Peyer's patch (tissue), 4 donors: Measurements from ENCODE around the gene AMZ2. TPM values are rescaled to one million over a fixed set of nuclear protein-coding genes. Genes with fewer than 3 reads are reported as not detected.
"Not testable (repeated sequence)": the region's sequence is repeated elsewhere in the genome, so short reads cannot be mapped to it uniquely, and the experiment has no call there.

Experiments used
- DNase-seq, 3 donors: peaks; one replicate each; pipeline ENCODE4 v3.0.0-alpha.2; 2017 to 2019
- H3K27ac ChIP-seq, 4 donors: fragments of 200-600 bp; sonication (generic); one replicate each; pipeline ENCODE4 v1.5.1; 2016 to 2019
- H3K27me3 ChIP-seq, 2 donors: fragments of 200-600 bp; sonication (generic); one replicate each; pipeline ENCODE4 v1.5.1; 2019
- H3K36me3 ChIP-seq, 3 donors: fragments of 200-600 bp; sonication (generic); one replicate each; pipeline ENCODE4 v1.5.1; 2016 to 2019
- H3K4me1 ChIP-seq, 4 donors: fragments of 200-600 bp; sonication (generic); one replicate each; pipeline ENCODE4 v1.5.1; 2016 to 2019
- H3K4me3 ChIP-seq, 4 donors: fragments of 200-600 bp; sonication (generic); 1 replicate in 3 of 4; 2 replicates in 1 of 4; pipeline ENCODE4 v1.5.1; 2016 to 2019; ENCODE audit warnings: mild to moderate bottlenecking in 1 of 4
- H3K9me3 ChIP-seq, 4 donors: fragments of 200-600 bp; sonication (generic); one replicate each; pipeline ENCODE4 v1.5.1; 2016 to 2019; ENCODE audit warnings: mild to moderate bottlenecking in 1 of 4
- POLR2A ChIP-seq, 2 donors: fragments of 450-650 bp; IDR thresholded peaks; one replicate each; pipeline ENCODE4 v1.5.1; 2017; ENCODE audit warnings: antibody characterized with exemption in 2 of 2, mild to moderate bottlenecking in 2 of 2, moderate library complexity in 2 of 2
- total RNA-seq, 4 donors: library from RNA; depleted of rRNA; stranded (reverse); fragments of >200 nt; gene quantifications; one replicate each; pipeline ENCODE4 v1.1.0, GENCODE V29; 2016
- TF ChIP-seq, protein P1 (sequence below), 6 experiments: fragments of 450-650 bp in 4 of 6; fragments of 200-600 bp in 2 of 6; sonication (generic) in 1 of 6; IDR thresholded peaks; one replicate each; pipeline ENCODE4 v1.5.1; 2017 to 2019; ENCODE audit warnings: antibody characterized with exemption in 6 of 6, mild to moderate bottlenecking in 3 of 6, moderate library complexity in 1 of 6

AMZ2 gene
- total RNA-seq, 4 donors from 2014 or later, result 18.0 to 38.8 (median 31.2) TPM

DNA sequence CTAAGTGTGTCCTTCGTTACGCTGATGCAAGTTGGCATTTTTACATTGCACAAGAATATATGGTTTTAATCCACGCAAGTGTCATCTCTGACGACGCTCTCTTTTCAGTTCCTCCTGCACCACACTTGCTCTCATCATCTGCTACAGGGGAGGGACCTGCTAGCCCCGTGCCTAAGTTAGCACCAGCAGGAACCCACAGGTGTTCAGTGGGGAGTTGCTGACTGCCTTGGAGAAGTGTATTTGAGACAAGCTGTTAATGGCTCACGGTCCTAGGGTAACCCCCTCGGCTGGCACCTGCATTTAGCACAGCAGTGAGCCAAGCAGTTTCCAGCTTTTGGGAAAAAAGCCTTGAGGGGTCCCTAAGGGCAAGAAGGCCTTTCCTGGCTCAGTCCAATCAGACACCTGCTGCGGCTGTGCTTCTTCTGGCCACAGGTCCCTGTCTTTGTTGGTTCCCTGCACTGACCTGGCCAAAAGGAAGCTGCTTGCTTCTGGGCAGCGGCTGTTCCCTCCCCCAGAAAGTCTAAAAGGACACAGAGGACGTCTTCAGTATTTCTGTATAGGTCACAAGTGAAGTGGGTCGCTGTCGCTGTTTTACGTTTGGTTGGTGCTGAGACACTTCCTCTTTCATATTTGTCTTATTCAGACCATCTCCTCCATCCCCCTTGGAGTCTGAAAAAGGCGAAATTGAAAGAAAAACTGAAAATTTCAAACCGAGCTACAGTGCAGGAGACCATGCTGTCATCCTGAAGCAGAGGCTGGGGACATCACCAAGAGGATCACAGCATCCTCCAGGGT is 10.3 kb upstream of the AMZ2 start:
- peak; percentile 27 to 36 for TF ChIP-seq POLR2A (IDR thresholded peaks at IDR 0.05)
- Histone ChIP-seq H3K27ac (peak overlapping the region; percentile 87 to 96 (median 92)), H3K4me3 (peak overlapping the region; percentile 22 to 42 (median 26))
- not testable (repeated sequence) for H3K9me3 ChIP-seq, H3K36me3 ChIP-seq, H3K27me3 ChIP-seq, H3K4me1 ChIP-seq
- peak in 2 of 3 donors; percentile 88 to 94 for DNase-seq

DNA sequence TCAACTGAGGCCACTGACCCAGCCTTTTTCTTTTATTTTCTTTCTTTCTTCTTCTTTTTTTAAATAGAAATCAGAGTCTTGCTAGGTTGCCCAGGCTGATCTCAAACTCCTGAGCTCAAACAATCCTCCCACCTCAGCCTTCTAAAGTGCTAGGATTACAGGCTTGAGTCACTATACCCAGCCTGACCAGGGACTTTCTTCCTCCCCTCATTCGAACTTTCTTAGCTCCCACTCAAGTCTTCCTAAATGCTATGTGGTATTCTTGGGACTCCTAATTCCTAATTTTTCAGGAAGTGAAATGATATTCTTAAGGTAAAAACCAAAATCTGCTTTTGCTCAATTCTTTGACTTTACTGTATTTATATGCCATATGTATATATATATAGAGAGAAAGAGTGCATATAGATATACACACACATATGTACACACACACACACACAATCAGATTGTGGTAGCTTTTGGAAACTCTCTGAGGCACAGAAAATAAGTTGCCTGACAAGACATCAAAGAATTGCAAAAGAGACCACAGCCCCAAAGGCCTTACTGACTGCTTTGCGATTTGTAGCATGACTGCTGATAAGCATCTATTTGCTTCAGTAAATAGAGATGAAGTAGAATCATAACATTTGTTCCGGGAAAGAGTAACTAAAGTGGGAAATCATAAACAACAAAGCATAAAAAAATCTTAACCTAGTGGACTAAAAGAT is 9.5 kb upstream of the AMZ2 start:
- H3K4me1 ChIP-seq, result peaks cover 0 to 8% (median 2%) of the 10 kb centered on the region in 4 donors
- H3K4me3 ChIP-seq, result peak overlapping the region in 1 of 4 donors; percentile 42
- H3K9me3 ChIP-seq, result no peaks in the 10 kb centered on the region
- H3K36me3 ChIP-seq, result no peaks in the 10 kb centered on the region
- H3K27ac ChIP-seq, result peak overlapping the region; percentile 87 to 96 (median 92)
- TF ChIP-seq, protein P1, sequence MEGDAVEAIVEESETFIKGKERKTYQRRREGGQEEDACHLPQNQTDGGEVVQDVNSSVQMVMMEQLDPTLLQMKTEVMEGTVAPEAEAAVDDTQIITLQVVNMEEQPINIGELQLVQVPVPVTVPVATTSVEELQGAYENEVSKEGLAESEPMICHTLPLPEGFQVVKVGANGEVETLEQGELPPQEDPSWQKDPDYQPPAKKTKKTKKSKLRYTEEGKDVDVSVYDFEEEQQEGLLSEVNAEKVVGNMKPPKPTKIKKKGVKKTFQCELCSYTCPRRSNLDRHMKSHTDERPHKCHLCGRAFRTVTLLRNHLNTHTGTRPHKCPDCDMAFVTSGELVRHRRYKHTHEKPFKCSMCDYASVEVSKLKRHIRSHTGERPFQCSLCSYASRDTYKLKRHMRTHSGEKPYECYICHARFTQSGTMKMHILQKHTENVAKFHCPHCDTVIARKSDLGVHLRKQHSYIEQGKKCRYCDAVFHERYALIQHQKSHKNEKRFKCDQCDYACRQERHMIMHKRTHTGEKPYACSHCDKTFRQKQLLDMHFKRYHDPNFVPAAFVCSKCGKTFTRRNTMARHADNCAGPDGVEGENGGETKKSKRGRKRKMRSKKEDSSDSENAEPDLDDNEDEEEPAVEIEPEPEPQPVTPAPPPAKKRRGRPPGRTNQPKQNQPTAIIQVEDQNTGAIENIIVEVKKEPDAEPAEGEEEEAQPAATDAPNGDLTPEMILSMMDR (IDR thresholded peaks at IDR 0.05), result no peak
- no peak for TF ChIP-seq POLR2A (IDR thresholded peaks at IDR 0.05)
- no peak for DNase-seq
- H3K27me3 ChIP-seq, result no peaks in the 10 kb centered on the region

DNA sequence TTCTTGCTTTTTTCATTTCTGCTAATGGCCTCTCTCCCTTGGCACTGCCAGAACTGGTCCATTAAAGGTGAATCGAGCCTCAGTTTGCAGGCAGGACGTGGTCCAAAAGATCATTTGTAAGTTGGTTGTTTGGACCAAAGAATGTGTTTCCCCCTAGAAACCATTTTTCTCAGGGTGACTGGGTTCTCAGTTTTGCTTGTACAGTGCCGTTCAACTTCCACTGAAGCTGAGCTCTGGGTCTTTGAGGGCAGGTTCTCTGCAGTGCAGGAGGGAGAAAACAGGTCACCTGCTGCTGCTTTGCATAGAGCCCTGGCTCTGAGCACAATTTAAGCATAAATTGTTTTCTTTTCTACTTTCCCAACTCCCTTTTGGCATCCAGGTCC is 9.0 kb upstream of the AMZ2 start:
- DNase-seq, result no peak
- H3K27ac ChIP-seq, result peak overlapping the region; percentile 87 to 96 (median 92)
- H3K4me1 ChIP-seq, result peaks cover 0 to 8% (median 2%) of the 10 kb centered on the region in 4 donors
- TF ChIP-seq POLR2A (IDR thresholded peaks at IDR 0.05), result no peak
- TF ChIP-seq, protein P1 (IDR thresholded peaks at IDR 0.05), result no peak
- H3K36me3 ChIP-seq, result no peaks in the 10 kb centered on the region
- no peaks in the 10 kb centered on the region for H3K9me3 ChIP-seq
- no peak overlapping the region for H3K4me3 ChIP-seq
- H3K27me3 ChIP-seq, result no peaks in the 10 kb centered on the region

DNA sequence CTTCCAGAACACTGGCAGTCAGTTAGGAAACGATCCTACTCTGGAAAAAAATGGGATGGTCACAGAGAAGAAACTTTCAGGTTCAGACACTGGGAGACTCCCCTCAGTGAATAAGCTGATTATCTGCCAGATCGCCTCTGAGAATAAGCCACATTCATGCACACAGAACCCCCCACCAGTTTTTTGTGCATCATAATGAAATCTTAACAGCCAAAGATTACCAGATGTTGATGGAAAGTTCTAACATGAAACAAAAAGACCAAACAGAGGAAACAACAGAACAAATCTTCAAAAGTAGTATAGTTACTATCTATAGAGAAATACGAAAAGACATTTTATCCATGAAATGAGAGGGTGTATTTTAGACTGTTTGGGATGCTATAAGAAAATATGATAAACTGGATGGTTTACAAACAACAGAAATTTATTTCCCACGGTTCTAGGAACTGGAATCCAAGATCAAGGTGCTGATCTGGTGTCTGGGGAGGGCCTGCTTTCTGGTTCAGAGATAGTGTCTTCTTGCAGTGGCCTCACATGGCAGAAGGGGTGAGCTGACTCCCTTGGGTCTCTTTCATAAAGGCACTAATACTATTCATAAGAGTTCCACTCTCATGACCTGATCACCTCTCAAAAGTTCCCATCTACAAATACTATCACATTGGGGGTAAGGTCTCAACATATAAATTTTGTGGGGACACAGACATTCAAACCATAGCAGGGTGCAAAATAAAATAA is 8.0 kb upstream of the AMZ2 start:
- H3K27me3 ChIP-seq, result no peaks in the 10 kb centered on the region
- peak overlapping the region; percentile 87 to 96 (median 92) for H3K27ac ChIP-seq

DNA sequence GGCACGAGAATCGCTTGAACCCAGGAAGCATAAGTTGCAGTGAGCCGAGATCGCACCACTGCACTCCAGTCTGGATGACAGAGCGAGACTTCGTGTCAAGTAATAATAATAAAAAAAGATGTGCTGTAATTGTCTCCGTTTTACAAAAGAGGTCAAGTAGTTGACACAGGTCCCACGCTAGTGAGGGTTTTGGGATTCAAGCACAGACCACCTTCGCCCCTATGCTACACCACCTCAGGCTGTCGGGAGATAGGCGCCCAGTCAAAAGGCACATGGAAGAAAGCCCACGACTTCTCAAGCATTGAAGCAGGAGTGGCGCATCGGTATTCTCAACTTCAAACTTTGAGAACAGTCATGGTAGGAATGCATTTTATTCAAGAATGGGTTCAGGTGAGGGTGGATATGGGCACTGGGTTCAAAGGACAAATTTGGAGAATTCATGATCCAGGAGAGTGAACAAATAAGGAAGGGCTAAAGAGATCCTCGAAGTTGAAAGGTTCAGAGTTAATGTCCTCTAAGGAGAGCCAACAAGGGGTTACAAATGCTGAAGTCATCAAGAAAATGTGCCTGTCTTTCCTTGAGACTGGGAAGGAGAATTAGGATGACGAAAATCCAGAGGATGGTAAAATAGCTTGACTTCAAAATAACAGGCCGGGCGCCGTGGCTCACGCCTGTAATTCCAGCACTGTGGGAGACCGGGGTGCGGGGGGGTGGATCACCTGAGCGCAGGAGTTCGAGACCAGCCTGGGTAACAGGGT is 1.4 kb upstream of the AMZ2 start:
- H3K36me3 ChIP-seq, result peaks cover 0 to 4% (median 0%) of the 10 kb centered on the region in 3 donors
- peaks cover 0 to 13% (median 0%) of the 10 kb centered on the region in 4 donors for H3K4me1 ChIP-seq
- TF ChIP-seq POLR2A (IDR thresholded peaks at IDR 0.05), result no peak
- TF ChIP-seq, protein P1 (IDR thresholded peaks at IDR 0.05), result no peak
- H3K4me3 ChIP-seq, result peak overlapping the region in 1 of 4 donors; percentile 57
- H3K27me3 ChIP-seq, result no peaks in the 10 kb centered on the region
- no peak for DNase-seq
- H3K27ac ChIP-seq, result peak overlapping the region in 3 of 4 donors; percentile 97 to 99 (median 97)
- H3K9me3 ChIP-seq, result no peaks in the 10 kb centered on the region

More for the DNA sequence above, 8.0 kb upstream of the AMZ2 start:
- TF ChIP-seq POLR2A (IDR thresholded peaks at IDR 0.05), result no peak
- no peak for DNase-seq
- H3K4me1 ChIP-seq, result peaks cover 0 to 8% (median 2%) of the 10 kb centered on the region in 4 donors
- H3K9me3 ChIP-seq, result no peaks in the 10 kb centered on the region
- no peak overlapping the region for H3K4me3 ChIP-seq
- no peaks in the 10 kb centered on the region for H3K36me3 ChIP-seq
